Activated CD4-positive, alpha-beta T cell treated with anti-CD3 and anti-CD28 coated beads, Interleukin-2, Interleukin-4, amounts not matched to agents 100 ng/mL and 50 ng/mL, durations not matched to agents 16 hours and 8 hours (primary cell): Measurements from ENCODE around the gene RHOC.

Experiments used
- DNase-seq: peaks from one replicate; pipeline ENCODE4 v3.0.0-alpha.2; 2020; ENCODE audit warnings: low spot score

Gene RHOC

DNA sequence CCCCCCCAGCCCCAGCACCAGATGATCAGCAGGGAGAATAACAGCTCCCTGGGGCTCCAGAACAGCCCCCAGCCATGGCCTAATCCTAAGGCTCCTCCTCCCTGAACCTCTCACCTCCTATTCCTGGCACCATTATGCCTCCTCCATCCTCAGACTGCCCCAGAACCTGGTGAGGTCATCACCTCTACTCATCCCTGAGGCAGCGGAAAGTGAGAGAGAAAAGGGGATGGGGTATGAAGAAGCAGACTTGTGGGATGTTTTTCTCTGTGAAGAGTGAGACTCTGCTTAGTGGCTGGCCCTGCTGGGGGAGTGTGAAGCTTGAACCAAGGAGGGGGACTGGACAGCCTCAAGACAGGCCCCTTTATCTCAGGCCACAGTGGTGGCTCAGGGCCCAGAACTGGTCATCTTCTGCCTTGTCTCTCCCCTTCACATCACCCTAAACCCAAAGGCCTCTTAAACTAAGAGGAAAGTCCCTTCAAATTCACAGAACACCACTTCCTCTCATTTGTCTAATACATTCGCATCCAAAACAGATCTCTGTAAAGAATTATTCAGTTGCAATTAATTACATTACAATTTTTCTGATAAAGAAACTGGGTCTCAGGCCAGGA lies 10.4 kb upstream of the RHOC start:
- DNase-seq, result no peak

DNA sequence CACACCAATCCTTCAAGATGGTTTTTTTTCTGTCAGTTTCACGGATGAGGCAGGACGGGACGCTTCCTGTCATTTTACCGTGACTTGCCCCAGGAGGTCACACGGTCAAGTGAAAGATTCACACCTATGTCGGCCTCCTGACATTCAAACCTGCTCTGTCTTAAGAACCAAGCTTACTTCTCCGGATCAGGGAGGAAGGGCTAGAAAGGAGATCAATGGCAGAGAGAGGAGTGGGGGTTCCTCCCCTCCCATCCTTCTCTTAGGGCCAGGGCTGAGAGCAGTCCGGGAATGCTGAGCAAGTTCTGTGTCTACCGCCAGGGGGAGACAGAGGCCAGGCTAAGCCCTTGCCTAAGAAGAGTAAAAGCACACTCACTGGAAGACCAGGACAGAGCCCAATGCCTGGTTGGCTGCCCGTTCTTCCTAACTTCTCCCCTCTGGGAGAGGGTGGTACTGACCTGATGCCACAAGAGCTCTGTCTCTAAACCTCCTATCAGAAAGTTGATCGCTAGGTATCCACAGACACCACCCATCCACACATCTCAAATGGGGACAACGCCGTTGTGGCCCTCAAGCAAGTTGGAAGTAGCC lies 9.3 kb upstream of the RHOC start:
- peak; percentile 79 for DNase-seq

DNA sequence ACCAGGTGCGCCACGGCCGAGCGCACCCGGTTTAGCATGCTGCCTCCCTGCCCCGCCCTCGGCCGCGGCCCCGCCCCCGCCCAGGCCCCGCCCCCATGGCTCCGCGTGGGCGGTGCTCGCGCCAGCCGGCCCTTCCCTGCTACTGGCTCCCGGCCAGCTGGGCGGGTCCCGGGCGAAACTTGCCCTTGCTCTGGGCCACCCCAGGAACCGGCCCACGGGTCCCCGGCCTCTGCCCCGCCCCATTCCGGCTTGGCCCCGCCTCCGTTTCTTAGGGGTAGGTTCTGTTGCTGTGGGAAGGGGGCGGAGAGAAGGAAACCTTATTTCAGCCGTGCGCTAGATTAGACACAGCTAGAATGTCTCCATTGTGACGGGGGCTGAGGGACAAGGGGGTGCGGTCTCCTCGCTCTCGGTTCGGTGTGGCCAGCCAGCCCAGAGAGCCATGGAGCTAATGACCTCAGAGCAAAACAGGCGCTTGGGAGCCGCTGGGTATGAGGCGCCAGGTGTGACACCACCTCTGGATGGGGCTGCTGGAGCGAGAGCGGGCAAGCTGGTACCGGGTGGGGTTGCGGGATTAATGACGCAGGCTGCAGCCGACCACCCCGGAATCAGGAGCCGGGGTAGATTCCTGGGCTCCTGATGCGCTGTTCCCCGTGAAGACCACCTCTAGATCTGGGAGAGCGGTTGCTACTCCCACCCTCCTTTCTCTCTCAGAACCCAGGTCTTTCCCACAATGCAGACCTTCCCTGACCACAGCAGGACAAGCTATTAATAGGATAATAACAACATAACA lies 8.5 kb upstream of the RHOC start, which contains the start of gene PPM1J:
PPM1J (minus strand) TSS at position 69 of the 790 bp plus-strand sequence; CDS start at position 38, 31 bp downstream.
- peak; percentile 96 for DNase-seq

DNA sequence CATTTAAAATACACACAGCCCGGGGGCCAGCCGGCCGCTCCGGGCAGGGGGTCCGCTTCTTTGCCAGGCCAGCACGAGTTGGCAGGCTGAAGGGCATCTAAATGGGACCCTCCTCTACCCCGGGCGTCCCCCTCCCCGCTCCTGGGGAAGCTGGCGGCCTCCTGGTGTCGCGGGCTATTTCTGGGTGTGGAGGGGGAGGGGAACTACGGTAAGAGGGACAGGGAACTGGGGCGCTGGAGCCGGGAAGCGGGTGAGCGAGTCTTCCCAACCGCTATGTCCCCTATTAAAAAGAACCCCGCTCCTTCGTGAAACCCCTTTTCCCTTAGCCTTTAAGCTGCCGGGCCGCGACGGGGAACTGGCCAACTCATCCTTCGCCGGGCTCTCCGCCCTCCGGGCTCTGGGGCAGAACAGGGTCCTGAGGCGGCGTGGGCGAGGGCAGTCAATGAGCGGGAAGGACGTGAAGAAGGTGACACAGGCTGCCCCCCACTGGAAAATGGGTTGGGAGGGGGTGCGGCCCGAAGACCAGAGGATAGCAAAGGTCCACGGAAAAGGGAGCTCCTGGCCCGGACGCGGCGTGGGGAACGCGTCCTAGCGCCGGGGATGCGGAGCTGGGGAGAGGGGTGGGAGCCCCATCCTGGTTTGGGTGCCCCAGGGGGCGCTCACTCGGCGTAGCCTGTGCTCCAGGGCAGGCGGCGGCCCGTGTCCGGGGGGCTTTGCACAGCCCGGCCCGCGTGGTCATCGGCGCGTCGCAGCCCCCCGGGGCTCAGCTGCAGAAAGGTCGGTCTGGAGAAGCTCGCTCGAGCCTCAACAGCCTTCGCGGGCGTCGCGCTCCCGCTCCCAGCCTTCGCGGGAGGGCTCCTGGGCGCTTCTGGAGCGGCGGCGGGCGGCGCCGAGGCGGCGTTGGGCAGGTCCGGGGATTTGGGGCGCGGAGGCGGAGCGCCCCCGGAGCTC lies 7.7 kb upstream of the RHOC start:
- DNase-seq, result no peak

DNA sequence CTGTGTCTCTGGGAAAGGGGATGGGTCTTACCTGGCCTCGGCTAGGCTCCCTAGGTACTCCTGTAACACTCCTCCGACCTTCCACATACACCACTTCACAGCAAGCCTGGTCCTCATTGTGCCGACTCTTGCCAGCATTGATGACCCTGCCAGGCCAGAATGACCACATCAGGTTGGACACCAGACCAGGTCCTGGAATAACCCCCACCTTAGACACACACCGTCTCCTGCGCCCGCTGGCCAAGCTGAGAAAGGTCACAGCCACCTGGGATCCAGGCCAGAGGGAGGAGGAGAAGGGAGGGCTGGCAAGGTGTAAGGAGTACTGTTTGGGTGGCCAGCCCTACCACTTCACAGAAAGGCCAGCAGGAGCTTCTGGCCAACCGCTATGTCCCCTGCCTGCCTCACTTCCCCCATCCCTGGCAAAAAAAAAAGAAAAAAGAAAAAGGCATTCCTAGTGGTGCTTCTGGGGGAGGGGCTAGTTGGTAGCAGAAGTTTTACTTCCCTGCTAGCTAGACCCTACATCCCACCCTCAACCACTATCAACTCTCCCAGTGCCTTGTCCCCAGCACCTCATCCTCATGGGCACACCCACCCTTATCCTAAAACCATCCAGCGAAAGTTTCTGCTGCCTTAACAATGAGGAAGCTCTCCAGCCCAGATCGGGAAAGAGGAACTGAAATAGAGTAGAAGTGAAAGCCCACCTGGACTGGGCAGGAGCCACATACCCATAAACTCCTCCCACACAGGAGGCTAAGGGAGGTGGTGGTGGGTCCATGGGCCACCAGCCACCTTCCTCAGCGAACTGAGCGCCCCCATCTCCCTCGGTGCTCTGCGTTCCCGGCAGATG lies 6.8 kb upstream of the RHOC start:
- DNase-seq, result no peak

DNA sequence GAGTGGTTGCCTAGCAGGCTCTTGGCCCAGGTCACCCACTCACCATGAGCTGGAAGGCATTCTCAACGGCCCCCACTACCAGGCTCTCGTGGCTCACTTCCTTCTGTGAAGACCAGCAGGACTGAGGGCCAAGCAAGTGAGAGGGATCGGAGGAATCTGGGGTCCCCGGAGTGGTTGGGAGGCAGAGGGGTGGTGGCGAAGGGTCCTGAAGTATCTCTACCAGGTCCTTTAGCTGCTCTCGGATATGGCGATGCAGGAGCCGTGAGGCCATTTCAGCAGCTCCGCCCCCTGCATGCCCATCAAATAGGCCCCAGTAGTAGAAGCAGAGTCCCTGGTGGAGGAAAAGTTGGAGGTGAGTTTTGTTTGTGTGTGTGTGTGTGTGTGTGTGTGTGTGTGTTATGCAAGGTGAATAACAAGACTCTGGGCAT lies 5.8 kb upstream of the RHOC start:
- DNase-seq, result no peak

DNA sequence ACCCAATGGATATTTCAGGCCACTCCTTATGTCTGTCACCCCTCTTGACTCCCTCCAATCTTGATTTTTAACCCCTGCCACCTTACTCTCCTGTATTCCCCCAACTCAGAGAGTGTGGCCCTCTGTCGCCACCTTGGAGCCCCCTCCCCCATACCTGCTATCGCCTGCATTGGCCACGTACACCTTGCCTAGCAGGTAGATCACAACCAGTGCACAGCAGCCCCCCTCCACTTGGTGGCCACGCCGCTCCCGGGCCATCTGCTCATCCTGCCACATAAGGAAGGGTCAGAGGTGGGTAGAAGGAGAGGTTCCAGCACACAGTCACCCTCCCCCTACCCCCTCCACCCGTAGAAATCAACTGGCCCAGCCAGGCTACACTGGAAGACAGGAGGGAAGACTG lies 5.3 kb upstream of the RHOC start:
- DNase-seq, result no peak

DNA sequence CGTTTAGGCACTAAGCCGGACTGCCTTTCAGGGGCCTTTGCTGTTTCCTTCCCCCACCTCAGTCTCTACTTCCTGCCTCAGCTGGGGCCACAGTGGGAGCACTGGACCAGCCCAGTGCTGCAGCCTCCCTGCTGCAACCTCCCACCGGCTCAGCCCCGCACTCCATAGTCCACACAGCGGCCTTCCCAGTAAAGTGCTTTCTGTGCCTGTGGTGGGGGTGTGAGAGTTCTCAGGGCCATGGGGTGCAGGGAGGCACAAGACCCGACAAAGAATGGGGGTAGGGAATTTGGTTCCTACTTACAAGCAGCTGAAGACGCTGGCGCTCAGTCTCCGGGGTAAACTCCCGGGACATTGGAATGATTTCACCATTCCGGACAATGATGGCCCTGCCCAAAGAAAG lies 4.7 kb upstream of the RHOC start:
- DNase-seq, result no peak

DNA sequence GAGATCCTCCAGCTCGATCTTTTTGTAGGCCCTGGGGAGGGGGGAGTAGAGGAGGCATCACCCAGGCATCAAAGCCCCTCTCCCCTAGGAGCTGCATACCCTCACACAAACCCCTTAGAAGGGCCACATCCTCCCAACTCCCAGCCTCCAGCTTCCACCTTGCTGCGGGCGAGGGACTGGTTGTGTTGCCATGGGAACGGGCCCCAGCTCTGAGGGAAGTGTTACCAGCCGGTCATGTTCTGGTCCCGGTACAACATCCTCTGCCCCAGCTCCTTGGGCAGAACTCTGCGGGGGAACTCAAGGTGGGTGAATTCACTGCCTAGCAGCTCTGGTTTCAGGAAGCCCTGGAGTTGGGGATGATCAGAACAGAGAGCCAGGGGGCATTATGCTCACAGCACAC lies 4.1 kb upstream of the RHOC start:
- no peak for DNase-seq

DNA sequence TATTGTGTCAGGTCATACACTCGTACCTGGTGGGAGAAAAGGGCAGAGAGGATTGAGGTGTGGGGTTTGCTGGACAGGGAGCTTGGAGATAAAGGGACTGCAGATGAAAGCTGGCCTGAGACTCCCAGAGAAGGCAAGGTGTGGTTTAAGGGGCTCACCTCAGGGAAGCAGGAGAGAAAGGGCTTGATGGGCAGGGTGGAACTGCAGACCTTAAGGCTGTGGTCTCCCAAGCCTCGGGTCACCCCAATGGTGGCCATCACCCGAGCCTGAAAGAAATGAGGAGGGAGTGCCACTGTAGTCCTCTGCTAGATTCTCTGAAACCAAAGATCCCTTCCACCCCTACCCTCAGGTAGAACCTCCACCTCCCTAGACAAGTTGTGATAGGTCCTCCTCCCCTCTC lies 3.7 kb upstream of the RHOC start:
- no peak for DNase-seq

DNA sequence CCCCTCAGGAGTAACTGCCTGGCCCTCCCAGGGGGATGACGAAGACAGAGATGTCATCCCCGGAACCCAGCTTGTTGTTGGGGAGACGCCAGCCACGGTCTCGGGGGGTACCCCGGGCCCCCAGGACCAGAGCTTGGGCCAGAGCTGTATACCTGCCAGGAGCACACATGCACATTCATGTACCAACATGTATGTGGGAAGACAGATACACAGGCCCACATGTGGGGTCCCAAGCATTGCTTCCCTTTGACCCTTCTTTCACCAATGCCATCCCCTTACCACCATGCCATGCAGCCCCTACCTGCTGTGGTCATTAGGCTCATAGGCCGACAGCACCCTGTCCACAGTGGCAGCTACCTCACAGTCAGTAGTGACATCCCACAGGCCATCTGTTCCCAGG lies 3.2 kb upstream of the RHOC start:
- DNase-seq, result no peak

DNA sequence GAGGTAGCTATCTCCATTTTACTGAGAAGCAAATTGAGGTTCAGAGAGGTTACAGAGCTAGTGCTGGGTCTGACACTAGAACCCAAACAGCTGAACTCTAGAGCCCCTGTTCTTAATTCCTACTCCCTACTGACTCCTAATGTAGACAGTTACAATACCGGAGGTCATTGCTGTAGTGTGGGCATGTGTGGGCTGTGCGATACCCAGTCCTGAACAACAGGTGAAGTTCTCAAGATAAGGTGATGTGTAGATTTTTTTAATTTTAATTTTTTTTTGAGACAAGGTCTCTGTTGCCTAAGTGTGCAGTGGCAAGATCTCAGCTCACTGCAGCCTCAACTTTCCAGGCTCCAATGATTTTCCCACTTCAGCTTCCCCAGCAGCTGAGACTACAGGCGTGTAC lies 1.6 kb upstream of the RHOC start:
- DNase-seq, result no peak

DNA sequence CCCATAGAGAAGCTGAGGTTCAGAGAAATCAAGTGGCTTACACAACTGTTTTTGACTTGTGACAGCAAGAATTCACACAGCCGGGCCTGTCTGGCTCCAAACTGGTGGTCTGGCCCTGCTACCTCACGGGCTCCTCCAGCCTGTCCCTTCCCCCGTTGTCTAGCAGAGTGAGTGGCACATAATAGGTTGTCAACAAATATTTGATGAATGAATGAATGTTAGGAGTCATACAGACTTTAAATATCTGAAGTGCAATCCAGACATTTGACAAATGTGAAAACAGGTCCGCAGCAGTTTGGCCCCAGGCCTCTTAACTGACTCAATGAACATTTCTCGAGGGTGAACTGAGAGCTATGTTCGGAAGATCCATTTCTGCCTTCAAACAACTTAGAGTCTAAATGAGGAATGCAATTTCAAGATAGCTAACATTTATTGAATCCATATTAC lies 1.1 kb upstream of the RHOC start:
- no peak for DNase-seq

DNA sequence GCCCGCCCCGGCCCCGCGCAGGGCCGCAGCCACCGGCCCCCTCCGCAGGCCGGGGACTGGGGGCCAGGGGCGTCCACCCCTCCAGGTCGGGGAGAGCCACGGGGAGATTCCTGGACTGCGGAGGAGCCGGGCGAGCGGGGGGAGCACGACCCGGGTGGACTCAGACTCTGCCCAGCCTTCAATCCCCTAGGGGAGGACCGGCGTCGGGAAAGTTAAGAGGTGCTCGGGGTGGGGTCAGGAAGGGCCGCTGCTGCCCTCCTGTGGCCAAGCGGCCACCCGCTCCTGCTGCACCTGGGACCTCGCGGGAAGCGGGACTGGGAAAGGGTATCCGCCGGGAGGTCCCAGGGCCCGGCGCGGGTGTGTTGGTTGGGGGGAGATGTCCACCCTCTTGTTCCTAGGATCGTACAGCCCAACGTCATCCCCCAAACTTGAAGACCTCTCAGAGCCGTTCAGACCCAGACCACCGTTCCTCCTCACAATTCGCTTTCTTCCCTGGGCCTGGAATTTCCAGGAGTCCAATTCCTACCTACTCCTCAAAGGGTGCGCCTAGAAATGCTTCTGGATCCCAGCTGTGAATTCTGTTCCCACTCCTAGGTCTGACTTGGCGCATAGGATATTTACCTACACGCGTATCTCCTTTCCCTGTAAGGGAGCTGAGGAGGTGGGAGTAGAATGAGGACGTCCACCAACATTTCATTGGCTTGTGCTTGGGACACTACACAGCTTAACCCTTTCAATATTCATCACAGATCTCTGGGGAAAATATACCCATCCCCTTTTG lies 484 bp upstream of the RHOC start:
- DNase-seq, result peak; percentile 69

DNA sequence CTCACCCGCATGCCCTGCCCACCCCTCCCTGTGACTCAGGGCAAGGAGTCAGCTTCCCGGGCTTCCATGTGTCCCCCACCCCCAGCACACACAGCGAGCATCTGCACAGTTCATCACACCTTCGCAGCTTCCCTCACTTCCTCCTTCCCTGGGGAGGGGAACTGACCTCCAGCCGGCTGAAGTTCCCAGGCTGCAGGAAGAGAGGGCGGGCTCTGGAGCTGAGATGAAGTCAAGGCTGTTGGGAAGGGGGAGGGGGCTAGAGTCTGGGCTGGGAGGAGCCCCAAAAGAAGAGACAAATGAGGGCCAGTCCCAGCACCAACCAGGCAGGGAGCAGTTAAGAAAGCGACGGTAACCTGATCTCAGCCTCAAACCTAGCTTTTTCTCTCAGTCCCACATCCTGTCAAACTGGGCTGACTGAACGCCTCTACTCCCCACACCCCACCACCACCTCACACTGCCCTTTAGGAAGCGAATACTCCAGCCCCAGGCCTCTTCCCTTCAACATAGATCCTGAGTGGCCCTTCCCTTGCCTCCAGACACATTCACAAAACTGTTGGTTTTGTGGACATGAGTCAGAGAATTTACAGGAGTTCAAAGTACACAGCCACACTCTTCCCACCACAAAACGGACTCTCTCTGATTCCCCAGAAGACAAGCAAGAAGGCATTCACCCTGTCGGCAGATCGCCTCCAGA lies 1.8 kb downstream of the RHOC start:
- peak; percentile 73 for DNase-seq

DNA sequence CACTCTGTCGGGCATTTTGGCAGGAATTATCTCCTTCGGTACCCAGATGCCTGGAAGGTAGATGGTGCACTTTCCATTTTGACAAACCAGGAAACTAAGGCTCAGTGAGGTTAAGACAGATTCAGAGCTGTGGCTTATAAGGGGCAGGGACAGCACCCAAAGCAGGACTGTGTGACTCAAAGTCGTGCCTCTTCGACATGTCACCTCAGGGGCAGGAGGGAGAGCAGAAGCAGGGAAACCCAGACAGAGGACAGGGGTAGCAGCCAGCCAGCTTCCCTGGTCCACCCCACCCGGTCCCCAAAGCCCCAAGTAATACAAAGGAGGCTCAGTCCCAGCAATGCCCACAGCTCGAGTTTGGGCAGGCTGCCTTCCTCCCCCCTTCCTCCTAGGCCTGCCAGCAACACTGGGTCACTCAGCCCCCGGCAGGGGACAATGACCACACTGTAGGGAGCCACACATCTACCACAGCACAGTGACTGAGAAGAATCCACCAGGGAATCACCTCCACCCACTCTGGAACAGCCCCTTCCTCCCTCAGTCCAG lies 2.5 kb downstream of the RHOC start:
- DNase-seq, result peak; percentile 18

DNA sequence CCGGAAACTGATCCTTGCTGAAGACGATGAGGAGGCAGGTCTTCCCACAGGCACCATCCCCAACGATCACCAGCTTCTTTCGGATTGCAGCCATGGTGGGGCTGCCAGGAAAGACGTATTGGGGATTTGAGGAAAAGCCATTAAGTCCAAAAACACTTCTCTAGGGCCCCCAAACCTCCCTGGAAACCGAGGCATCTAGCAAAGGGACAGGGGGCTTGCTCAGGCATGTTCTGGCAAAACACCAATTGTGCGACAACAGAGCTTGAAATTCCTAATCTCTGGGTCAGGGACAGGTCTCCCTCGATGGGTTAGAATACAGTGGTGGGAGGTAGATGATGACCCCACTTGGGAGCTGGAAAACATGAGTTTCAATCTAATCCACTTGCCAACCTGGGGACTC lies 3.2 kb downstream of the RHOC start:
- DNase-seq, result no peak

DNA sequence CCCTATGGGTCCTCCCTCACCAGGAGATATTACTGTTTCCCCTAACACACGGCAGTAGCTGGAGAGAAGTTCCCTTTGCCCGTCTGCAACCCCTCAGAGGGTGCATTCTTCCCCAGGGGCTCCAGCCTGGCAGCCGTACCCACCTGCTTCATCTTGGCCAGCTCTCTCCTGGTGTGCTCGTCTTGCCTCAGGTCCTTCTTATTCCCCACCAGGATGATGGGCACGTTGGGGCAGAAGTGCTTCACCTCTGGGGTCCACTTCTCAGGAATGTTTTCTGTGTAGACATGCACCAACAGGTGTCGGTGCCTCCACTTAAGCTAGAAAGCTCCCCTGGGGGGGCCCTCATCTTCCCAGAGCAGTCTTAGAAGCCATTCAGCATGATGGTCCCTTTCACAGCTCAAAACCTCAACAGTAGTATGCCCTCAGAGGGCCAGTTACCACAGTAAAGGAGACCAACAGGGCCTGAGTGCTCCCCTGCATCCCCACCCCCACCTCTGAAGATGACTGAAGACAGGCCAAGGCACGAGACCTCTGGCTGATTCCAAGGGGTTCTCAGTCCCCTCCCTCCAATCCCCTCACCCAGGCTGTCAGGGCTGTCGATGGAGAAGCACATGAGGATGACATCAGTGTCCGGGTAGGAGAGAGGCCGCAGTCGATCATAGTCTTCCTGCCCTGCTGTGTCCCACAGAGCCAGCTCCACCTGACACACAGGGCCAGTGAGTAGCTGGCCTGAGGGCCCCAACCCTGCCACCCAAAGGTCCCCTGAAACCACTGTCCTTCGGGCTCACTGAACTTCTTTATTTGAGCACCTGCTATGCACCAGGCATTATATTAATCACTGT lies 4.3 kb downstream of the RHOC start:
- DNase-seq, result no peak

DNA sequence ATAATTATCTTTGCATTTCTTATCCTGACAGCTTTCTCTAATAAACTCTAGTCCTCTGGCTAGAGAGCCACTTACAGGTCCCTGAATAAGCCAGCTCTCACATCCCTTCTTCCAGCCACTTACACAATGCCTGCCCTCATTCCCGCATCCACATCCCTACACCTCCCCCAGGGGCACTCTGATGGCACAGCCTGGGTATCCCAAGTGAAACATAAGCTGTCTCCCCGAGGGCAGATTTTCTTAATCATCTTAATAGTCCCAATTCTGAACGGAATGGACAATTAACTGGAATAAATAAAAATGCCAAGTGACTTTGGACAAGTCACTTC lies 4.9 kb downstream of the RHOC start:
- DNase-seq, result no peak
